Effector memory CD8-positive, alpha-beta T cell (primary cell): ENCODE results near the gene PRKN.

Experiments
- ATAC-seq: fragments of 150-1000 bp; cut with Tn5 transposase; replicated peaks from 2 replicates; pipeline ENCODE4 v1.10.0; 2021; ENCODE audit warnings: mild to moderate bottlenecking, moderate library complexity
- DNase-seq, 3 experiments: peaks; one replicate each; pipeline ENCODE4 v3.0.0; 2021
- H3K27ac Mint-ChIP-seq, 2 donors: one replicate each; pipeline ENCODE4 v1.8.0; 2022; ENCODE audit warnings: mild to moderate bottlenecking in 2 of 2, mixed read lengths in 2 of 2, moderate library complexity in 2 of 2
- H3K27me3 Mint-ChIP-seq, 2 donors: one replicate each; pipeline ENCODE4 v1.8.0; 2022; ENCODE audit warnings: mixed read lengths in 2 of 2
- H3K36me3 Mint-ChIP-seq: one replicate; pipeline ENCODE4 v1.8.0; 2022; ENCODE audit warnings: mild to moderate bottlenecking, moderate library complexity, mixed read lengths; ENCODE audit not compliant: insufficient read depth
- H3K4me1 Mint-ChIP-seq, 2 donors: one replicate each; pipeline ENCODE4 v1.8.0; 2022; ENCODE audit warnings: low read depth in 2 of 2, mixed read lengths in 2 of 2
- H3K4me3 Mint-ChIP-seq, 2 donors: one replicate each; pipeline ENCODE4 v1.8.0; 2022; ENCODE audit warnings: mild to moderate bottlenecking in 2 of 2, mixed read lengths in 2 of 2, moderate library complexity in 2 of 2
- H3K9me3 Mint-ChIP-seq, 2 donors: one replicate each; pipeline ENCODE4 v1.8.0; 2022; ENCODE audit warnings: mixed read lengths in 2 of 2

PRKN gene

GRCh38 chr6:162618448-162619002 lies 109.0 kb downstream of the PRKN start:
- Mint-ChIP-seq H3K27me3 (no peaks in the 10 kb centered on the region), H3K4me1 (no peaks in the 10 kb centered on the region), H3K4me3 (no peak overlapping the region), H3K9me3 (no peaks in the 10 kb centered on the region), H3K36me3 (no peaks in the 10 kb centered on the region), H3K27ac (no peak overlapping the region)
- DNase-seq (no peak), ATAC-seq (no peak)

GRCh38 chr6:162615016-162615705 lies 112.4 kb downstream of the PRKN start:
- no peak for DNase-seq
- no peak for ATAC-seq

GRCh38 chr6:162613310-162613709 lies 114.3 kb downstream of the PRKN start:
- Mint-ChIP-seq H3K36me3 (no peaks in the 10 kb centered on the region), H3K27me3 (no peaks in the 10 kb centered on the region), H3K27ac (no peak overlapping the region), H3K4me3 (no peak overlapping the region), H3K9me3 (no peaks in the 10 kb centered on the region), H3K4me1 (no peaks in the 10 kb centered on the region)
- DNase-seq = no peak
- no peak for ATAC-seq

More at GRCh38 chr6:162615016-162615705, 112.4 kb downstream of the PRKN start:
- Mint-ChIP-seq H3K4me3 (no peak overlapping the region), H3K36me3 (no peaks in the 10 kb centered on the region), H3K4me1 (no peaks in the 10 kb centered on the region), H3K9me3 (no peaks in the 10 kb centered on the region), H3K27ac (no peak overlapping the region), H3K27me3 (no peaks in the 10 kb centered on the region)

- DNase-seq = no peak
- no peak for ATAC-seq
- Mint-ChIP-seq H3K9me3 (no peaks in the 10 kb centered on the region), H3K4me1 (no peaks in the 10 kb centered on the region), H3K36me3 (no peaks in the 10 kb centered on the region), H3K27me3 (no peaks in the 10 kb centered on the region), H3K4me3 (no peak overlapping the region), H3K27ac (no peak overlapping the region)
Observed at GRCh38 chr6:162612613-162613012, 115.0 kb downstream of the PRKN start.

GRCh38 chr6:162610351-162610750 lies 117.2 kb downstream of the PRKN start:
- Mint-ChIP-seq H3K27me3 (no peaks in the 10 kb centered on the region), H3K27ac (no peak overlapping the region), H3K4me3 (no peak overlapping the region), H3K9me3 (no peaks in the 10 kb centered on the region), H3K36me3 (no peaks in the 10 kb centered on the region), H3K4me1 (no peaks in the 10 kb centered on the region)
- ATAC-seq (no peak), DNase-seq (no peak)

GRCh38 chr6:162605881-162606280 lies 121.7 kb downstream of the PRKN start:
- Mint-ChIP-seq H3K27me3 (no peaks in the 10 kb centered on the region), H3K36me3 (no peaks in the 10 kb centered on the region), H3K4me1 (no peaks in the 10 kb centered on the region), H3K4me3 (no peak overlapping the region), H3K9me3 (peaks cover 0 to 6% of the 10 kb centered on the region in 2 donors), H3K27ac (no peak overlapping the region)
- ATAC-seq = no peak
- DNase-seq = no peak

GRCh38 chr6:162603231-162604015 lies 124.1 kb downstream of the PRKN start:
- H3K4me1 Mint-ChIP-seq = no peaks in the 10 kb centered on the region
- H3K9me3 Mint-ChIP-seq = peaks cover 0 to 6% of the 10 kb centered on the region in 2 donors
- DNase-seq (no peak), ATAC-seq (no peak)
- H3K27ac Mint-ChIP-seq = no peak overlapping the region
- H3K27me3 Mint-ChIP-seq = no peaks in the 10 kb centered on the region
- no peaks in the 10 kb centered on the region for H3K36me3 Mint-ChIP-seq
- no peak overlapping the region for H3K4me3 Mint-ChIP-seq

- DNase-seq (no peak), ATAC-seq (no peak)
- no peaks in the 10 kb centered on the region for H3K36me3 Mint-ChIP-seq
- peaks cover 0 to 6% of the 10 kb centered on the region in 2 donors for H3K9me3 Mint-ChIP-seq
- H3K4me1 Mint-ChIP-seq = no peaks in the 10 kb centered on the region
- no peaks in the 10 kb centered on the region for H3K27me3 Mint-ChIP-seq
- no peak overlapping the region for H3K4me3 Mint-ChIP-seq
- no peak overlapping the region for H3K27ac Mint-ChIP-seq
Observed at GRCh38 chr6:162602759-162603158, 124.8 kb downstream of the PRKN start.

GRCh38 chr6:162596676-162597075 lies 130.9 kb downstream of the PRKN start:
- Mint-ChIP-seq H3K4me3 (no peak overlapping the region), H3K27me3 (no peaks in the 10 kb centered on the region), H3K4me1 (no peaks in the 10 kb centered on the region), H3K9me3 (peaks cover 0 to 2% of the 10 kb centered on the region in 2 donors), H3K27ac (no peak overlapping the region), H3K36me3 (no peaks in the 10 kb centered on the region)
- ATAC-seq = no peak
- DNase-seq = no peak

- no peak overlapping the region for H3K27ac Mint-ChIP-seq
- ATAC-seq (no peak), DNase-seq (no peak)
- H3K27me3 Mint-ChIP-seq = no peaks in the 10 kb centered on the region
- H3K4me1 Mint-ChIP-seq = no peaks in the 10 kb centered on the region
- H3K9me3 Mint-ChIP-seq = no peaks in the 10 kb centered on the region
- no peaks in the 10 kb centered on the region for H3K36me3 Mint-ChIP-seq
- H3K4me3 Mint-ChIP-seq = no peak overlapping the region
Observed at GRCh38 chr6:162591517-162591916, 136.0 kb downstream of the PRKN start.

GRCh38 chr6:162581988-162582780 lies 145.4 kb downstream of the PRKN start:
- Mint-ChIP-seq H3K36me3 (no peaks in the 10 kb centered on the region), H3K4me3 (no peak overlapping the region), H3K27ac (no peak overlapping the region), H3K4me1 (no peaks in the 10 kb centered on the region), H3K27me3 (no peaks in the 10 kb centered on the region), H3K9me3 (peaks cover 0 to 5% of the 10 kb centered on the region in 2 donors)
- ATAC-seq (no peak), DNase-seq (no peak)

- no peaks in the 10 kb centered on the region for H3K36me3 Mint-ChIP-seq
- H3K4me1 Mint-ChIP-seq = no peaks in the 10 kb centered on the region
- no peak overlapping the region for H3K27ac Mint-ChIP-seq
- peaks cover 0 to 5% of the 10 kb centered on the region in 2 donors for H3K9me3 Mint-ChIP-seq
- ATAC-seq (no peak), DNase-seq (no peak)
- H3K4me3 Mint-ChIP-seq = no peak overlapping the region
- no peaks in the 10 kb centered on the region for H3K27me3 Mint-ChIP-seq
Observed at GRCh38 chr6:162580619-162581018, 146.9 kb downstream of the PRKN start.

- Mint-ChIP-seq H3K9me3 (peaks cover 0 to 5% of the 10 kb centered on the region in 2 donors), H3K27ac (no peak overlapping the region), H3K27me3 (no peaks in the 10 kb centered on the region), H3K4me1 (no peaks in the 10 kb centered on the region), H3K4me3 (no peak overlapping the region), H3K36me3 (peaks cover 3% of the 10 kb centered on the region)
- no peak for ATAC-seq
- no peak for DNase-seq
Observed at GRCh38 chr6:162576016-162576415, 151.6 kb downstream of the PRKN start.
